ENCODE results near the gene ARPC3. TPM values are rescaled to one million over a fixed set of nuclear protein-coding genes. Genes with fewer than 3 reads are reported as not detected.

Gene ARPC3
- total and polyA plus RNA-seq, 9 of the 15 experiments (the other 6 are each of a cell fraction or from before 2014, with no cell fraction given) = 74.2 to 575 (median 345) TPM

GRCh38 chr12:110449799-110450497 lies at the start of gene ARPC3 (continued):
- TF ChIP-seq ZNF277 (CRISPR knock-in tag; IDR thresholded peaks at IDR 0.05; ENCODE audit: borderline replicate concordance) = no peak
- peak; percentile 90 for TF ChIP-seq POLR2B (IDR thresholded peaks at IDR 0.05; ENCODE audit: low read depth, partially characterized antibody)
- no peak for TF ChIP-seq FOXP1 (CRISPR knock-in tag; IDR thresholded peaks at IDR 0.05)
- TF ChIP-seq IFI16 (CRISPR knock-in tag; IDR thresholded peaks at IDR 0.05) = no peak
- no peak for TF ChIP-seq HMBOX1 (IDR thresholded peaks at IDR 0.05)
- TF ChIP-seq ZNF23 (CRISPR knock-in tag; IDR thresholded peaks at IDR 0.05) = no peak
- TF ChIP-seq BCL6 (CRISPR knock-in tag; IDR thresholded peaks at IDR 0.05) = no peak
- TF ChIP-seq PYGO2 (tag; IDR thresholded peaks at IDR 0.05) = no peak
- TF ChIP-seq ZNF347 (CRISPR knock-in tag; IDR thresholded peaks at IDR 0.05; ENCODE audit: low read depth) = no peak
- TF ChIP-seq ASH1L (IDR thresholded peaks at IDR 0.05; ENCODE audit: borderline replicate concordance, low read depth, partially characterized antibody) = peak; percentile 74
- 0 out of 2 replicates have a peak, but pooled peaks have one; percentile 7 for TF ChIP-seq KLF13 (tag; IDR thresholded peaks at IDR 0.05; ENCODE audit: borderline replicate concordance, low read depth)
- no peak for TF ChIP-seq SNAPC5 (CRISPR knock-in tag; IDR thresholded peaks at IDR 0.05)
- TF ChIP-seq E2F3 (CRISPR knock-in tag; IDR thresholded peaks at IDR 0.05) = no peak
- peak; percentile 31; the same call in 1 of the 2 replicates for TF ChIP-seq CBFB (CRISPR knock-in tag; IDR thresholded peaks at IDR 0.05)
- TF ChIP-seq ZNF644 (tag; IDR thresholded peaks at IDR 0.05; ENCODE audit: low read depth) = no peak
- TF ChIP-seq FOSL1 (tag; conservative IDR thresholded peaks at IDR 0.05) = no peak; the same call in 1 of the 2 replicates
- peak; percentile 81; the same call in 1 of the 2 replicates for TF ChIP-seq ZFP91 (CRISPR knock-in tag; IDR thresholded peaks at IDR 0.05)
- TF ChIP-seq LARP7 (IDR thresholded peaks at IDR 0.05) = 0 out of 2 replicates have a peak, but pooled peaks have one; percentile 69
- TF ChIP-seq NFIX (CRISPR knock-in tag; IDR thresholded peaks at IDR 0.05; ENCODE audit: low read depth) = no peak
- TF ChIP-seq GTF2E2 (tag; IDR thresholded peaks at IDR 0.05) = peak; percentile 79; the same call in 1 of the 2 replicates
- TF ChIP-seq MBD1 (CRISPR knock-in tag; IDR thresholded peaks at IDR 0.05) = no peak
- TF ChIP-seq TFAP4 (CRISPR knock-in tag; IDR thresholded peaks at IDR 0.05; ENCODE audit: borderline replicate concordance) = peak; percentile 92
